ENCODE data around the gene UBP1. TPM values are rescaled to one million over a fixed set of nuclear protein-coding genes. Genes with fewer than 3 reads are reported as not detected.

The UBP1 gene, protein sequence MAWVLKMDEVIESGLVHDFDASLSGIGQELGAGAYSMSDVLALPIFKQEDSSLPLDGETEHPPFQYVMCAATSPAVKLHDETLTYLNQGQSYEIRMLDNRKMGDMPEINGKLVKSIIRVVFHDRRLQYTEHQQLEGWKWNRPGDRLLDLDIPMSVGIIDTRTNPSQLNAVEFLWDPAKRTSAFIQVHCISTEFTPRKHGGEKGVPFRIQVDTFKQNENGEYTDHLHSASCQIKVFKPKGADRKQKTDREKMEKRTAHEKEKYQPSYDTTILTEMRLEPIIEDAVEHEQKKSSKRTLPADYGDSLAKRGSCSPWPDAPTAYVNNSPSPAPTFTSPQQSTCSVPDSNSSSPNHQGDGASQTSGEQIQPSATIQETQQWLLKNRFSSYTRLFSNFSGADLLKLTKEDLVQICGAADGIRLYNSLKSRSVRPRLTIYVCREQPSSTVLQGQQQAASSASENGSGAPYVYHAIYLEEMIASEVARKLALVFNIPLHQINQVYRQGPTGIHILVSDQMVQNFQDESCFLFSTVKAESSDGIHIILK
- 40.1 and 48.3 TPM in 2 replicates for total RNA-seq (ENCODE audit: low replicate concordance)

DNA sequence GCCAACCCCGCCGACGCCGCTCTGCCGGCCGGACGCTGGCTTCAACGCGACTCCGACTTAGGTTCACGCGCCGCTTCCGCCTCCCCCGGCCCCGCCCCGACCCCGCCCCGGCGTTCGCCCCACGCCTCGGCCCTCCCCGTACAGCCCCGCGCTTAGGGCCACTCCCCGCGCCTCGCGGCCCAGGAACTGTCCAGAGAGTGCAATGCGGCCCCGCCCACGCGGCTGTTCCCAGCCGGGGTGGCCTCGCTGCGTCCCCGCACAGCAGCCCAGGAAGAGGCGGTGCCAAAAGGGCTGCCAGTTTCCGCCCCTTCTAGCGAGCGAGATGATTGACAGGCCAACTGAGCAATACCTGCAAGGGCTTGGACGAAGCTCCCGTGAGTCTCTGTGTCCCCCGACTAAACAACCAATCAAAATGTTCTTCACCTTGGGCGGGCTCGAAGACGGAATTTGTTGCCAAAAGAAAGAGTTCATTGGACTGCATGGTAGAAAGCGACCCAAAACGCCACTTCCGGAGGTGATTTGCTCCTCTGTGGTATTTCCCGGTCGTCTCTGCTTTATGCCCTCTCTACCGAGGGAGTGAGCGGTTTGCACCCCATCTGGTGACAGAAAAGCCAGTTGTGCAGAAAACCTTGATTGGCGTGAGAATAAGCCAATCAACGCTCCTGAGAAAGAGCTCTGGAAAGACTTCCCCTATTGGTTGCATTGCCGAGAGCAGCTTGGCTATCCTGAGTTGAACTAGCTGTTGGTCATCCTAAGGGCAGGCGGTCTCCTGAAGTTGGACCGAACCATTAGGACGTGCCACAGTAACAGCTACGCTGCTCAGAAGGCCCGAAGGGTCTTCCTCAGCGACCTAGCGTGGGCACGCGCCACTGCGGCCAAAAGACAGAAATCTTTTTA, at the start of gene UBP1:
Gene UBP1, minus strand, starts transcription at position 78 of the 897 bp plus-strand sequence. CDS start 557 bp downstream, outside the sequence.
- peak; percentile 100 for DNase-seq (ENCODE audit: low read depth)
- no peak for TF ChIP-seq CTCF (IDR thresholded peaks at IDR 0.05; ENCODE audit: insufficient read depth, low read length)
- peak within 1 kb of the TSS; percentile 74 for H3K4me3 ChIP-seq (ENCODE audit: low read depth, low read length)

GRCh38 chr3:33488683-33489082, 48.5 kb upstream of the UBP1 start:
- TF ChIP-seq CTCF (IDR thresholded peaks at IDR 0.05; ENCODE audit: insufficient read depth, low read length) = no peak
- DNase-seq (ENCODE audit: low read depth) = no peak
- no peak overlapping the region for H3K4me3 ChIP-seq (ENCODE audit: low read depth, low read length)

- no peak overlapping the region for H3K4me3 ChIP-seq (ENCODE audit: low read depth, low read length)
- no peak for TF ChIP-seq CTCF (IDR thresholded peaks at IDR 0.05; ENCODE audit: insufficient read depth, low read length)
- DNase-seq (ENCODE audit: low read depth) = no peak
These were observed 48.0 kb upstream of the UBP1 start for GRCh38 chr3:33488246-33488645.

DNA sequence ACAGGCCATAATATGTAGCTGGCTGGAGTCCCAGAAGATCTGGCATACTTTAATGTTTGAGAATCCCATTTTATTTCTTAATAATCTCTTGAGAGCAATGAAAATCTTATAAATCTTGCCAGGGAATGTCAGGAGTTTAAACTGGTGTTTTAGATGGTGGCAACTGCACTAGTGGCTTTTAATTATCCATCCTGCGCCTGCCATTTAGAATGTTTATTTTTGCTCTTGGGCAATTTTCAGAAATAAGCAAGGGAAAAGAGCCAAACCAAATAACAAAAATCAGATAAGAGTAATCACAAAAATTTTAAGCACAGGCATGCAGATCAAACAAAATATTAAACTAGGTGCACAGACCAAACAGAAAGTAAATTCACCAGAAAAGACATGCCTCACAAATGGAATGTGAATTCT, 41.9 kb upstream of the UBP1 start:
- no peak for TF ChIP-seq CTCF (IDR thresholded peaks at IDR 0.05; ENCODE audit: insufficient read depth, low read length)
- peak; percentile 82 for DNase-seq (ENCODE audit: low read depth)

GRCh38 chr3:33474896-33475295, 34.7 kb upstream of the UBP1 start:
- no peak overlapping the region for H3K4me3 ChIP-seq (ENCODE audit: low read depth, low read length)
- TF ChIP-seq CTCF (IDR thresholded peaks at IDR 0.05; ENCODE audit: insufficient read depth, low read length) = no peak
- no peak for DNase-seq (ENCODE audit: low read depth)

More for the DNA sequence above, 41.9 kb upstream of the UBP1 start:
- no peak overlapping the region for H3K4me3 ChIP-seq (ENCODE audit: low read depth, low read length)

DNA sequence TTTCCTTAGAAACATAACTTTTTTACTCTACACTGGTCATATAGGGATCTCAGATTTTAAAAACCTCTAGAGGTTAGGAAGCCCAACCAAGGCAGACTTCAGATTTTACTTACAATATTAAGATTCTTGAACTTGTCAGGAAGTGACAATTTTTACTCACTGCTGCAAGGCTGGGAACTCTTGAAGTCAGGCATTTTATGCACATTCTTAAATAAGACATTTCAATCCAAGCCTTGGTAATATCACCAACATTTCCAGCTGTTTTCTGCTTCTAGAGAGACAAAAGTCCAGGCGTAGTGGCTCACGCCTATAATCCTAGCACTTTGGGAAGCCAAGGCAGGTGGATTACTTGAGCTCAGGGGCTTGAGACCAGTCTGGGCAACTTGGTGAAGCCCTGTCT, 33.6 kb upstream of the UBP1 start:
- TF ChIP-seq CTCF (IDR thresholded peaks at IDR 0.05; ENCODE audit: insufficient read depth, low read length) = no peak
- no peak overlapping the region for H3K4me3 ChIP-seq (ENCODE audit: low read depth, low read length)
- DNase-seq (ENCODE audit: low read depth) = no peak
